Measurements from ENCODE around the gene FAM9C. TPM values are rescaled to one million over a fixed set of nuclear protein-coding genes. Genes with fewer than 3 reads are reported as not detected.
"Not testable (repeated sequence)": the region's sequence is repeated elsewhere in the genome, so short reads cannot be mapped to it uniquely, and the experiment has no call there.

Gene FAM9C
- polyA plus RNA-seq, 3 donors from 2014 or later, result not detected

DNA sequence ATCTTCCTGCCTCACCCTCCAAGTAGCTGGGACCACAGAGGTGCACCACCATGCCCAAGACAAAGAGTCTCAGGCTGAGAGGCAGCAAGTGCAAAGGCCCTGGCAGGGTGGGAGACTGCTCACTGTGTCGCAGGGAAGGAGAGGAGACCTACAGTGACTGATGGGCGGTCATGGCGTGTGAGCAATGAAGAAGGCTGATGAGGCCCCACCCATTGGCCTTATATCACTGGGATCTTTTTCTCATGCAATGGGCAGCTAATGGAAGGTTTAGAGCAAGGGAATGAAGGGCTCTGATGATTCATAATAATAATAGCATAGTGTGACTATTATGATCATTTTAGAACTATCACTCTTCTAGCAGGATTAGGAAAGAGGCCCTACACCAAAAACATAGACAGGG, 20.9 kb downstream of the FAM9C start:
- no peak for DNase-seq
- Mint-ChIP-seq H3K36me3 (no peaks in the 10 kb centered on the region), H3K4me1 (peaks cover 41 to 45% of the 10 kb centered on the region in 2 donors), H3K9me3 (peaks cover 0 to 2% (median 0%) of the 10 kb centered on the region in 6 donors), H3K27me3 (ENCODE audit: low read depth in 3 of 3) (peaks cover 2 to 14% (median 13%) of the 10 kb centered on the region in 3 donors), H3K4me3 (no peak overlapping the region), H3K27ac (no peak overlapping the region)

DNA sequence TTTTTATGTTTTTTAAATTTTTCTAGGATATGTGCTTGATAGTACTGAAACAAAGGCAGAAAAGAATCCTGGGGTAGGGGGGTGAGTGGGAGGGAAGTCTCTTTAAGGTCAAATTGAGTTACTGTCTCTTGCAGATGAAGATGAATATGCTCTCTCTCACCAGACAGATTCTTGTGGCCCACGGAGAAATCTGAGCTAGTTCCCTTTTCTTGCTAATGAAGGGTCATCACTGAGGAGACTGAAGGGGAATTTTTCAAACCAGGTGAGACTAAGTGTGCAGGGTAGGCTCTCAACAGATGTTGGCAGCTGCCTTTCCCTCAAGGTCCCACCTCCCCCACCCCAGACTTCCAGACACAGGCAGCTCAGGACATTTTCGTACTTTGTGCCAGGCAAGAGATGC, 21.5 kb downstream of the FAM9C start:
- peak overlapping the region in 1 of 6 donors; percentile 28 for H3K27ac Mint-ChIP-seq
- H3K36me3 Mint-ChIP-seq, result no peaks in the 10 kb centered on the region
- H3K27me3 Mint-ChIP-seq (ENCODE audit: low read depth in 3 of 3), result peaks cover 2 to 13% (median 9%) of the 10 kb centered on the region in 3 donors
- H3K9me3 Mint-ChIP-seq, result peaks cover 0 to 2% (median 0%) of the 10 kb centered on the region in 6 donors
- H3K4me1 Mint-ChIP-seq, result peaks cover 37 to 39% of the 10 kb centered on the region in 2 donors
- no peak for DNase-seq
- no peak overlapping the region for H3K4me3 Mint-ChIP-seq

DNA sequence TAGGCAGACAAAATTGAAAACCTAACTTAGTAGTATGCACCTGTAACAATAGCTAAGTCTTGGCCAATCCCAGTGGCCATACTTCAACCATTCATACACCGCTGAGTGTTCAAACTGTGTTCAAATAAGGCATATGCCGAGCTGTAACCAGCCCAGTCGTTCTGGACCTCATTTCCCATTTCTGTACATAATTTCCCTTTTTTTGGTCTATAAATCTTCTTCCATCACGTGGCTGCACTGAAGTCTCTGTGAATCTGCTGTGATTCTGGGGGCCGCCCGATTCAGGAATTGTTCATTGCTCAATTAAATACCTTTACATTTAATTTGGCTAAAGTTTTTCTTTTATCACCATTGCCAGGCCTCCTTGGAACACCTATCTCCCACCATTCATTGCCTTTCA, 27.7 kb downstream of the FAM9C start:
- not testable (repeated sequence) for DNase-seq, H3K27ac Mint-ChIP-seq, H3K9me3 Mint-ChIP-seq, H3K4me3 Mint-ChIP-seq, H3K36me3 Mint-ChIP-seq
- peaks cover 0 to 13% (median 6%) of the 10 kb centered on the region in 3 donors for H3K27me3 Mint-ChIP-seq (ENCODE audit: low read depth in 3 of 3)
- H3K4me1 Mint-ChIP-seq, result peaks cover 16 to 17% of the 10 kb centered on the region in 2 donors

DNA sequence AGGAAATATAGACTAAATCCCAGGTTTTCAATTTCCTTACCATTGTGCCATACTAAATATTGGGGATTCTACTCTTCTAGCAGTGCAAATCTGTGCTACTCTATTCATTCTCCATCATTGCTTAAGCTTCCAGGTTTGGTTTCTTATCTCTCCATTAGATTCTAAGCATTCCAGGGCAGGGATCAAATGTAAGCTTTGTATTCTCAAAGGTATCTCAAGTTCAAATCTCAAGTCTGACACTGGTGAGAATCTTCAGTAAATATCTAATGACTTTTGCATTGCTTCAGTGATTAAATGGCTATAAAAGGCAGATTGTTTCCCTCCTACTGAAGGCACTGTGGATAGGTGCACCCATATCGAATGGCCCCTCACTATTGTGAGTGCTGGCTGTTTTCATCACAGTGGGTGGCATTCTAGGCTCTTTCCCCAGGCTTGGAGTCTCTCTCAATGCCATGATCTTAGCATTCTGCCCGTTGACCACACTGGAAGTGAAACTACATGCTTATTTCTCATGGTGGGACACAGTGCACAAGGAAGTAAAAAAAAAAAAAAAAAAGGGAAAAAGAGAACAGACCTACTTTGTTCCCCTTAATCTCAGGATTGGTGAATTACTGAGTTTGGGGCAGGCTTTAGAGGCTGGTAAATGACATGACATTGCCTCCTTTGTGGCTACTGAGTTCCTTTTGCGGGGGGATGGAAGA, 28.7 kb downstream of the FAM9C start:
- Mint-ChIP-seq H3K9me3 (no peaks in the 10 kb centered on the region), H3K27ac (peak overlapping the region in 1 of 6 donors; percentile 28), H3K4me3 (no peak overlapping the region), H3K27me3 (ENCODE audit: low read depth in 3 of 3) (peaks cover 0 to 13% (median 6%) of the 10 kb centered on the region in 3 donors), H3K36me3 (peaks cover 0 to 3% (median 0%) of the 10 kb centered on the region in 3 donors), H3K4me1 (peaks cover 16 to 17% of the 10 kb centered on the region in 2 donors)
- DNase-seq, result no peak

DNA sequence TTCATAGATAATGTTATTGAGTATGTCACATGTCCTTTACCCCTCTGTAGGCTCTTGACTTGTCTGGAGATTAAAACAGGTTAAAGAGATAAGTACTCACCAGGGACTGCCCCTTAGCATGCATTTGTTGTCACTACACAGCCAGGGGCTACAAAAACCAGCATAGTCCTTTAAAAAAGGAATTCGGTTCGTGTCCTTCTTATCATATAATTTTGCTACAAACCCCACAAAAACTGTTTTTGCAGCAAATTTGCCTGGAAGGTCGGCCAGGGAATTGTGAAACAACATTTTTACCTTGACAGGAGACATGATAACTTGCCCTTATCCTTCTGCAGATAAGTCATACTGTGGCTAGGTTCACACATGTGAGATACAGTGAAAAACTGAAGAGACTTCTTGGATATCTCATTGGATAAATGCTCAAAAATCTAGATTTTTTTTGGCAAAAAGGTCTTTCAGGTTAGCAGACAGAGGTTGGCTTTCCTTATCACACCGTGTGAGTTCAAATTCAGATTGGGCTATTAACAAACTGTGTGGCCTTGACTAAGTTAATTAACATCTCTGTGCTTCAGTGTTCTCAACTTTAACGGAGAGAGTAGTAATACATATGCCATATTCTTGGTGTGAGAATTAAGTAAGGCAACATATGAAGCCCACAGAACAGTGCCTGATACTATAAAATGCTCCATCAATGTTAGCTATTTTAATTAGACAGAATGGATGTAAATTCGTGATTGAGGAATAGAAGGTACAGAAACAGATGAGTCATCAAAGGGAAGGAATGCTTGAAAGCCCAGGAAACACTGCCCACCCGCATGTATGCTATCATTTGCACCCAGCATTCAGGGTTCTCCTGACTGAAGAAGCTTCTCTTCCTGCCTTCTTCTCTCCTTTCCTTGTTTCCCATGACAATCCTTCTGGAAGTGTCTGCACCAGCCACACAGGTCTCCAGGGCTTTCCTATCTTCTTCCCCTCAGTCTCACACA, 30.0 kb downstream of the FAM9C start:
- DNase-seq, result no peak
- Mint-ChIP-seq H3K9me3 (no peaks in the 10 kb centered on the region), H3K4me1 (peaks cover 16 to 17% of the 10 kb centered on the region in 2 donors), H3K36me3 (peaks cover 0 to 3% (median 0%) of the 10 kb centered on the region in 3 donors), H3K4me3 (peak overlapping the region in 1 of 5 donors; percentile 33), H3K27me3 (ENCODE audit: low read depth in 3 of 3) (peaks cover 0 to 17% (median 0%) of the 10 kb centered on the region in 3 donors), H3K27ac (peak overlapping the region in 1 of 6 donors; percentile 61)

DNA sequence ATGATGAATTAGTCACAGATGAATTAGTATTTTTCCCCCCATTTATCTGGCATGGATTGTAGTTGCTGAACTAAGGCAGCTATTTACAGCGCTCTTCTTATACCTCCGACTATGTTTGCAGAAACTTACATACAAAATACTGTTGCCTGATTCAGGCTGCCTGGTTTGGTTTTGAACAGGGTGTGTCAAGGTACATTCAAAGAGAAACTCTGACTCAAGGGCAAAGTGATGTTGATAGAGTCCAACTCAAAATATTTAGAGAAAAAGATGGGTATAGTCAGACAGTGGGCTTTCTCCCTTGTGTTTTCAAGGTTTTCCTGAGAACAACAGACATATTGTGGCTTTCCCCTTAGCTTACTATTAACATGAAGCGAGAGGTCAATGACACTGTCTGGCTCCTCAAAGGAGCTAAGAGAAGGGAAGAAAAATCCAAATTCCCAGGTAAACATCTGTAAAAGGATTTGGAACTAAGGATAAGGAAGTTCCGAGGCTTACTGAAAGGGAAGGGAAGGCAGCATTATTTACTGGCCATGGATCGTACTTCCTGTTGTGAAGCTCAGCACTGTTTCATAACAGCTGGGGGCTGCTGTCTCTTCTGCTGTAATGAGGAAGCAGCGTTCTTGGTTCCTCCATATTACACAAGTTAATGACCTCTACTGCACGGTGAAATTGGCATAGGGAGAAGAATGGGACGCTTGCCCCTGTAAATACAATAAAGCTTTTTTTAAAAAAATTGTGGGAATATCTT, 30.9 kb downstream of the FAM9C start:
- DNase-seq, result peak in 1 of 3 donors; percentile 11
- Mint-ChIP-seq H3K27me3 (ENCODE audit: low read depth in 3 of 3) (peaks cover 0 to 17% (median 0%) of the 10 kb centered on the region in 3 donors), H3K4me3 (peak overlapping the region in 1 of 5 donors; percentile 33), H3K27ac (peak overlapping the region in 3 of 6 donors; percentile 17 to 67 (median 61)), H3K36me3 (peaks cover 0 to 3% (median 0%) of the 10 kb centered on the region in 3 donors), H3K9me3 (no peaks in the 10 kb centered on the region), H3K4me1 (peaks cover 16 to 17% of the 10 kb centered on the region in 2 donors)

DNA sequence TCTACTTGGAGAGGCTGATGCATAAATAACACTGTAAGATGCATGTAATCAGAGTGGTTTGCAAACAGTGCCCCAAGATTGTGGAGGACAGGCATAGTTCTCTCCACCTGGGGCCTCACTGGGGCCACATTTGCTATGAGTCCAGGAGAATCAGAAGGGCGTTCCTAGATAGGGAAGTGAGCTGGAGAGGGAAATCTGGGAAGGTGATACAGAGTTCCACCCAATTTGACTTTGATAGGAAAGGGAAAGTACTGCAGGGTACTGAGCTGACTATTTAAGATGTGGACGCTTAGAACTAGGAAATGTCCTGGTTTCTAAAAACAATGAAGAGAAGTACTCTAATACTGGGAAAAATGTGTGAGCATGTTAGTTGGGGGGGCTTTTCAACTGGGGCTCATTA, 33.9 kb downstream of the FAM9C start:
- no peak for DNase-seq
- Mint-ChIP-seq H3K4me3 (no peak overlapping the region), H3K36me3 (peaks cover 0 to 9% (median 3%) of the 10 kb centered on the region in 3 donors), H3K27me3 (ENCODE audit: low read depth in 3 of 3) (peaks cover 0 to 18% (median 4%) of the 10 kb centered on the region in 3 donors), H3K9me3 (no peaks in the 10 kb centered on the region), H3K27ac (no peak overlapping the region), H3K4me1 (peaks cover 16 to 32% of the 10 kb centered on the region in 2 donors)

DNA sequence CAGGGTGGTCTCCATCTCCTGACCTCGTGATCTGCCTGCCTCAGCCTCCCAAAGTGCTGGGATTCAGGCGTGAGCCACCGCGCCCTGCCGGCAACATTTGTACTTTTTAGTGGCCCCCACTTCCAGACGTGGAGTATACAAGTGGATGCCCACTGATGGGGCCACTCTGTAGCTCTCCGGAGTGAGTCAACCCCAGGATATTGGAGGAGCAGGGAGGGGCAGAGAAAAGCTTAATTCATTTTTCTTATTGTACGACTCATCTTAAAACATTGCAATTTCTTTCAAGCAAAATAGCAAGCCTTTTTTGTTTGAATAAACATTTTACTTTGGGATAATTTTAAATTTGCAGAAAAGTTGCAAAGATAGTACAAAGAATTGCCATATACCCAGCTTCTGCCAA, 34.6 kb downstream of the FAM9C start:
- Mint-ChIP-seq H3K36me3 (peaks cover 0 to 9% (median 0%) of the 10 kb centered on the region in 3 donors), H3K27me3 (ENCODE audit: low read depth in 3 of 3) (peaks cover 0 to 16% (median 4%) of the 10 kb centered on the region in 3 donors), H3K4me1 (peaks cover 16 to 35% of the 10 kb centered on the region in 2 donors), H3K4me3 (no peak overlapping the region), H3K9me3 (no peaks in the 10 kb centered on the region), H3K27ac (no peak overlapping the region)
- no peak for DNase-seq

DNA sequence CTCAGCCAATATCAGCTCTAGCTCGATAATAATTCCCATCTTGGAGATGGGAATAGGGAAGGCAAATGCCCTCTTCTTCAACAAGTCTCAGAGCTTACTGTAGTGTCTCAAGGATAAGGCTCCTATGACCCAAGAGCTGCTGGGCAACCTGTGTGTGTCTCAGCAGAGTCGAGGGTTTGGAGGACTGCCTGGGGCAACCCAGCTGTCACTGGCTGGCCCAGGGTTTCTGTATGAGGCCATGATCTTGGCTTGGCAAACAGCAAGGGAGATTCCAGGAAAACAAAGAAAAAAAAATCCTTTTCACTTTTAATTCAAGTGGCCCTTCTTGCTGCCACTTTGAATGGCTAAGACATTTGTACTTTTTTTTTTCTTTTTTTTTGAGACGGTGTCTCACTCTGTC, 35.1 kb downstream of the FAM9C start:
- H3K4me1 Mint-ChIP-seq, result peaks cover 13 to 31% of the 10 kb centered on the region in 2 donors
- no peaks in the 10 kb centered on the region for H3K9me3 Mint-ChIP-seq

DNA sequence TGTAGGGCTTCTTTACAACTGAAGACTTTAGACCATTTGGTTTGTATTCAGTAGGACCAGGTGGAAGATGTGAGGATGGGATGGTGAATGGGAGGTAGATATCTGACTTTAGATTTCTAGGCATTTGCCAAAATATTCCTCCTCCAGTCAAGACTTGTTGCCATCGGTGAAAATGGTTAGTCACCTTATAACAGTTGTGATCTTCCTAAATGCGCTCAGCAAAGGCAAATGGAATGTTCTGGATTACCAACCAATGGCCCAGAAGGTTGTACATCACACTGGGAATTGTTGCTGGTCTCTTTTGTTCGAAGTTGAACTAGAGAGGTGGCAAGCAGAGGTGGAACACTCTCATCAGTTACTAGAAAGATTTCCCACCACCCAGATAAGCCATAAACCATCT, 35.6 kb downstream of the FAM9C start:
- peaks cover 0 to 9% (median 0%) of the 10 kb centered on the region in 3 donors for H3K36me3 Mint-ChIP-seq
- H3K4me3 Mint-ChIP-seq, result no peak overlapping the region
- peaks cover 9 to 26% of the 10 kb centered on the region in 2 donors for H3K4me1 Mint-ChIP-seq
- no peaks in the 10 kb centered on the region for H3K9me3 Mint-ChIP-seq
- peaks cover 0 to 16% (median 4%) of the 10 kb centered on the region in 3 donors for H3K27me3 Mint-ChIP-seq (ENCODE audit: low read depth in 3 of 3)
- no peak for DNase-seq
- H3K27ac Mint-ChIP-seq, result no peak overlapping the region

More for the DNA sequence above, 35.1 kb downstream of the FAM9C start:
- peaks cover 0 to 9% (median 0%) of the 10 kb centered on the region in 3 donors for H3K36me3 Mint-ChIP-seq
- DNase-seq, result no peak
- H3K27me3 Mint-ChIP-seq (ENCODE audit: low read depth in 3 of 3), result peaks cover 0 to 16% (median 4%) of the 10 kb centered on the region in 3 donors
- no peak overlapping the region for H3K27ac Mint-ChIP-seq
- no peak overlapping the region for H3K4me3 Mint-ChIP-seq

DNA sequence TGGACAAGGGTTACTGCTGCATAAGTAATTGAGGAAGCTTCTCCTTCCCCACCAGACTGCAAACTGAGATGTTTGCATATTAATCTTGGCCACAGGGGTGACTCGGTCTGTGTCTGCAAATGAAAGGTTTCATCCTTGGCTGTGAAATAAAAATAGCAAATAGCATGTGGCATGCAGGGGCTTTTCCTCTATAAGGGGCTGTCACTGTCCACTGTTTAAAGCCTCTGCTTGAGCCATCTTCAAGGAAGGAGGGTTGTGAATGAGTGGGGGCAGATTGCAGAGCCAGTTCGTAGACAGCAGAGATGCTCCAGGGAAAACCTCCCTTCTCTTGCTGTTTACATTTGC, 36.3 kb downstream of the FAM9C start:
- Mint-ChIP-seq H3K4me3 (no peak overlapping the region), H3K36me3 (peaks cover 0 to 9% (median 0%) of the 10 kb centered on the region in 3 donors), H3K27ac (no peak overlapping the region), H3K27me3 (ENCODE audit: low read depth in 3 of 3) (peaks cover 0 to 12% (median 4%) of the 10 kb centered on the region in 3 donors), H3K4me1 (peaks cover 2 to 20% of the 10 kb centered on the region in 2 donors), H3K9me3 (no peaks in the 10 kb centered on the region)
- no peak for DNase-seq

DNA sequence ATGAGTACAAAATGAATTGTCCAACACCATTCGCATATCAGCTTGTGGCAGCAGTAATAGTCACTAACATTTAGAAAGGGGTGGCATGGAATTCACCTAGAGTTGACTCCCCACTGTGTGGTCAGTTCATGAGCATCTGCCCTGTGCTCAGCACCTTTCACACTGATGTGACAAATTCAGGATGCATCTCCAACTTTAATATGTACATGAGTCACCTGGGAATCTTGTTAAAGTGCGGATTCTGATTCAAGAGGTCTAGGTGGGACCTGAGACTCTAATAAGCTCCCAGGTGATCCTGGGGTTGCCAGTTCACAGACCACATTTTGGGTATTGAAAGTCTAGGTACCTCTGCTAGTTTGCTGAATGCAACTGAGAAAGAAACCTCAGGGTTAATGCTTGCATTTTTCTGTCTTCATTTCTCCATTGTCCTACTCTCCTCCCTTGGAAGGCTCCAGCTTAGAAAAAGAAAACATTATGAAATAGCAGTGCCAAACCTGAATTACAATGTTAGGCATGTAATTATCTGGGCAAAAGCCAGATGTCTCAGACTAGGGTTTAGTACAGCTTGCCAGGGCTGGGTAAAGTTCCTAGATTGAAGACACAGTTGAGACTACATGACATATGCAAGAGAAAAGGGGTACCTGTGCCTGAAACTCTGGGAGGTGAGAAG, 36.8 kb downstream of the FAM9C start:
- Mint-ChIP-seq H3K27me3 (ENCODE audit: low read depth in 3 of 3) (peaks cover 0 to 12% (median 4%) of the 10 kb centered on the region in 3 donors), H3K36me3 (peaks cover 0 to 9% (median 0%) of the 10 kb centered on the region in 3 donors), H3K4me3 (no peak overlapping the region), H3K27ac (no peak overlapping the region), H3K9me3 (no peaks in the 10 kb centered on the region), H3K4me1 (peaks cover 2 to 18% of the 10 kb centered on the region in 2 donors)
- no peak for DNase-seq
